ENCODE measurements around the gene KRT9. TPM values are rescaled to one million over a fixed set of nuclear protein-coding genes. Genes with fewer than 3 reads are reported as not detected.

The KRT9 gene
- total and polyA plus RNA-seq, 2 donors (not counting 3 experiments of a cell fraction or from before 2014, with no cell fraction given) = not detected

DNA sequence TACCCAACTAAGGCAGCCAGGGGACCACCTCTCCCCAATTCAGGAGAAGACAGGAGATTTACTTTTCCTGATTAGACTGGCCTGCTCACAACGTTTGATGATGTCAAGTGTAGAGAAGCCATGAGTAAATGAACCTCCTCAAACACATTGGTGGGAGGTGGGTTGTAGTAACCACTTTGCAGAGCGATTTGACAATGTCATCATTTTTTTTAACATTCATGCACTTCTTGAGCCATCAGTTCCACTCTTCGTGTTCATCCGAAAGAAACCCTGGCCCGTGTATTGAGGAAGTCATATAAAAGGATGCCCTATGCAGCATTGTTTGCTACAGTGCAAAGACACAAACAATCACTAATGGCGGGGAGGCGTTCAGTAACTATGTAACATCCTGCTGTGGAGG lies 38.2 kb downstream of the KRT9 start:
- H3K9me3 ChIP-seq (replicated peaks; ENCODE audit: control insufficient read depth, insufficient read depth, low read length) = no peaks in the 10 kb centered on the region
- no peaks in the 10 kb centered on the region for H3K36me3 ChIP-seq (ENCODE audit: control insufficient read depth in 2 of 2, extremely low read depth in 1 of 2, insufficient read depth in 2 of 2, low read length in 2 of 2)
- H3K27me3 ChIP-seq (ENCODE audit: control insufficient read depth in 2 of 2, insufficient read depth in 2 of 2, low read length in 2 of 2) = no peaks in the 10 kb centered on the region
- FAIRE-seq = no peak
- BruUV-seq (replicated peaks) = no TSS peak
- H3K4me3 ChIP-seq (replicated peaks in 1 of 3; ENCODE audit: insufficient read depth in 1 of 3, low read depth in 1 of 3, low read length in 3 of 3) = no peak overlapping the region
- intact Hi-C loops (cut with micrococcal nuclease) = no loop called here
- H3K27ac ChIP-seq (ENCODE audit: insufficient read depth, low read depth, low read length) = no peak overlapping the region
- peaks cover 23% of the 10 kb centered on the region for H3K4me1 ChIP-seq (ENCODE audit: control insufficient read depth, extremely low read depth, insufficient read depth, low read length)
- H3K9me1 ChIP-seq (replicated peaks; ENCODE audit: control insufficient read depth, extremely low read depth, insufficient read depth, low read length) = no peaks in the 10 kb centered on the region
- H3K4me2 ChIP-seq (ENCODE audit: insufficient read depth, low read length) = no peak overlapping the region
- H3K79me2 ChIP-seq (ENCODE audit: control insufficient read depth, insufficient read depth, low read length) = no peaks in the 10 kb centered on the region
- dilution Hi-C loops (cut with MboI; ENCODE audit: extremely low pct_ligation_motif_present, low sequenced_read_pairs) = no loop called here
- ChIA-PET CTCF (interaction anchor here (1.4 to 2.0 kb wide), 3 partner anchors 9 to 15 kb away, joined by 7 to 25 read pairs (median 7); no protein-coding TSS in a partner anchor), POLR2A (interaction anchor here (0.6 to 1.1 kb wide), 2 partner anchors 22 to 155 kb away, joined by 4 read pairs; no protein-coding TSS in a partner anchor)
- TF ChIP-seq POLR2A (IDR thresholded peaks at IDR 0.05; ENCODE audit: low read depth, low read length) (no peak), POLR2AphosphoS5 (IDR thresholded peaks at IDR 0.05; ENCODE audit: insufficient read depth, low read depth, low read length) (no peak), JUN (IDR thresholded peaks at IDR 0.05; ENCODE audit: borderline replicate concordance, insufficient read depth, insufficient read length, low read depth) (no peak), FOS (IDR thresholded peaks at IDR 0.05; ENCODE audit: borderline replicate concordance, insufficient read depth, low read length) (no peak), GATA2 (IDR thresholded peaks at IDR 0.05; ENCODE audit: insufficient read depth, insufficient read length, low read depth, low read length) (no peak), EZH2 (IDR thresholded peaks at IDR 0.05; ENCODE audit: borderline replicate concordance, low read depth, low read length, severe bottlenecking) (no peak), MYC (IDR thresholded peaks at IDR 0.05; ENCODE audit: low read depth, low read length) (no peak)
- TF ChIP-seq, protein P1, sequence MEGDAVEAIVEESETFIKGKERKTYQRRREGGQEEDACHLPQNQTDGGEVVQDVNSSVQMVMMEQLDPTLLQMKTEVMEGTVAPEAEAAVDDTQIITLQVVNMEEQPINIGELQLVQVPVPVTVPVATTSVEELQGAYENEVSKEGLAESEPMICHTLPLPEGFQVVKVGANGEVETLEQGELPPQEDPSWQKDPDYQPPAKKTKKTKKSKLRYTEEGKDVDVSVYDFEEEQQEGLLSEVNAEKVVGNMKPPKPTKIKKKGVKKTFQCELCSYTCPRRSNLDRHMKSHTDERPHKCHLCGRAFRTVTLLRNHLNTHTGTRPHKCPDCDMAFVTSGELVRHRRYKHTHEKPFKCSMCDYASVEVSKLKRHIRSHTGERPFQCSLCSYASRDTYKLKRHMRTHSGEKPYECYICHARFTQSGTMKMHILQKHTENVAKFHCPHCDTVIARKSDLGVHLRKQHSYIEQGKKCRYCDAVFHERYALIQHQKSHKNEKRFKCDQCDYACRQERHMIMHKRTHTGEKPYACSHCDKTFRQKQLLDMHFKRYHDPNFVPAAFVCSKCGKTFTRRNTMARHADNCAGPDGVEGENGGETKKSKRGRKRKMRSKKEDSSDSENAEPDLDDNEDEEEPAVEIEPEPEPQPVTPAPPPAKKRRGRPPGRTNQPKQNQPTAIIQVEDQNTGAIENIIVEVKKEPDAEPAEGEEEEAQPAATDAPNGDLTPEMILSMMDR (IDR thresholded peaks at IDR 0.05; ENCODE audit: extremely low read depth in 1 of 2, insufficient read depth in 1 of 2, low read depth in 1 of 2, low read length in 2 of 2) = no peak
- TF ChIP-seq, protein P2, sequence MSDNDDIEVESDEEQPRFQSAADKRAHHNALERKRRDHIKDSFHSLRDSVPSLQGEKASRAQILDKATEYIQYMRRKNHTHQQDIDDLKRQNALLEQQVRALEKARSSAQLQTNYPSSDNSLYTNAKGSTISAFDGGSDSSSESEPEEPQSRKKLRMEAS (IDR thresholded peaks at IDR 0.05; ENCODE audit: insufficient read depth, insufficient read length) = no peak
- no peaks in the 10 kb centered on the region for H4K20me1 ChIP-seq (replicated peaks; ENCODE audit: control insufficient read depth, extremely low read depth, insufficient read depth, low read length)
- no peak overlapping the region for H2AFZ ChIP-seq (ENCODE audit: low read depth, low read length)
- H3K9ac ChIP-seq (replicated peaks; ENCODE audit: extremely low read depth, insufficient read depth, low read length) = no peak overlapping the region
- no peak for DNase-seq (ENCODE audit: low read depth, low spot score)

Data from endothelial cell of umbilical vein (primary cell).